Activated CD8-positive, alpha-beta memory T cell treated with anti-CD3 and anti-CD28 coated beads for 24 hours (primary cell): ENCODE data around the gene CORO2A.
"Not testable (repeated sequence)": the region's sequence is repeated elsewhere in the genome, so short reads cannot be mapped to it uniquely, and the experiment has no call there.

ENCODE experiments used
- DNase-seq: peaks from one replicate; pipeline ENCODE4 v3.0.0-alpha.2; 2020

Gene CORO2A

GRCh38 chr9:98101868-98102273 is 90.6 kb downstream of the CORO2A start:
- peak; percentile 79 for DNase-seq

- no peak for DNase-seq
These were observed 91.0 kb downstream of the CORO2A start for GRCh38 chr9:98101416-98101815.

GRCh38 chr9:98100456-98100855 is 92.0 kb downstream of the CORO2A start:
- no peak for DNase-seq

- DNase-seq: no peak
These were observed 92.5 kb downstream of the CORO2A start for GRCh38 chr9:98099898-98100297.

GRCh38 chr9:98099346-98099745 is 93.1 kb downstream of the CORO2A start:
- no peak for DNase-seq

GRCh38 chr9:98097836-98098235 is 94.6 kb downstream of the CORO2A start:
- DNase-seq: no peak

GRCh38 chr9:98096091-98096490 is 96.3 kb downstream of the CORO2A start:
- DNase-seq: no peak

GRCh38 chr9:98095401-98095800 is 97.0 kb downstream of the CORO2A start:
- DNase-seq: no peak

GRCh38 chr9:98094851-98095250 is 97.6 kb downstream of the CORO2A start:
- DNase-seq: no peak

- no peak for DNase-seq
These were observed 98.1 kb downstream of the CORO2A start for GRCh38 chr9:98094316-98094715.

GRCh38 chr9:98092613-98092931 is 99.9 kb downstream of the CORO2A start:
- DNase-seq: no peak

- DNase-seq: no peak
These were observed 100.5 kb downstream of the CORO2A start for GRCh38 chr9:98091735-98092612.

- not testable (repeated sequence) for DNase-seq
These were observed 101.8 kb downstream of the CORO2A start for GRCh38 chr9:98090674-98091073.

- no peak for DNase-seq
These were observed 104.8 kb downstream of the CORO2A start for GRCh38 chr9:98087420-98088354.

GRCh38 chr9:98086461-98086860 is 106.0 kb downstream of the CORO2A start:
- DNase-seq: no peak

- DNase-seq: no peak
These were observed 106.5 kb downstream of the CORO2A start for GRCh38 chr9:98085944-98086343.

GRCh38 chr9:98085058-98085457 is 107.4 kb downstream of the CORO2A start:
- no peak for DNase-seq

- DNase-seq: no peak
These were observed 108.0 kb downstream of the CORO2A start for GRCh38 chr9:98084396-98084795.

- DNase-seq: no peak
These were observed 108.8 kb downstream of the CORO2A start for GRCh38 chr9:98083566-98084183.

- no peak for DNase-seq
These were observed 109.4 kb downstream of the CORO2A start for GRCh38 chr9:98083061-98083501.

- no peak for DNase-seq
These were observed 110.8 kb downstream of the CORO2A start for GRCh38 chr9:98081477-98082219.

GRCh38 chr9:98080780-98081179 is 111.7 kb downstream of the CORO2A start:
- DNase-seq: no peak

- no peak for DNase-seq
These were observed 112.1 kb downstream of the CORO2A start for GRCh38 chr9:98080326-98080725.
